SW 1271 (cell line): ENCODE results near the gene MARCO.

Experiments
- DNase-seq, 2 experiments: peaks; one replicate each; lab custom pipeline; 2025; lab: John Stamatoyannopoulos, UW

The MARCO gene, protein sequence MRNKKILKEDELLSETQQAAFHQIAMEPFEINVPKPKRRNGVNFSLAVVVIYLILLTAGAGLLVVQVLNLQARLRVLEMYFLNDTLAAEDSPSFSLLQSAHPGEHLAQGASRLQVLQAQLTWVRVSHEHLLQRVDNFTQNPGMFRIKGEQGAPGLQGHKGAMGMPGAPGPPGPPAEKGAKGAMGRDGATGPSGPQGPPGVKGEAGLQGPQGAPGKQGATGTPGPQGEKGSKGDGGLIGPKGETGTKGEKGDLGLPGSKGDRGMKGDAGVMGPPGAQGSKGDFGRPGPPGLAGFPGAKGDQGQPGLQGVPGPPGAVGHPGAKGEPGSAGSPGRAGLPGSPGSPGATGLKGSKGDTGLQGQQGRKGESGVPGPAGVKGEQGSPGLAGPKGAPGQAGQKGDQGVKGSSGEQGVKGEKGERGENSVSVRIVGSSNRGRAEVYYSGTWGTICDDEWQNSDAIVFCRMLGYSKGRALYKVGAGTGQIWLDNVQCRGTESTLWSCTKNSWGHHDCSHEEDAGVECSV

DNA sequence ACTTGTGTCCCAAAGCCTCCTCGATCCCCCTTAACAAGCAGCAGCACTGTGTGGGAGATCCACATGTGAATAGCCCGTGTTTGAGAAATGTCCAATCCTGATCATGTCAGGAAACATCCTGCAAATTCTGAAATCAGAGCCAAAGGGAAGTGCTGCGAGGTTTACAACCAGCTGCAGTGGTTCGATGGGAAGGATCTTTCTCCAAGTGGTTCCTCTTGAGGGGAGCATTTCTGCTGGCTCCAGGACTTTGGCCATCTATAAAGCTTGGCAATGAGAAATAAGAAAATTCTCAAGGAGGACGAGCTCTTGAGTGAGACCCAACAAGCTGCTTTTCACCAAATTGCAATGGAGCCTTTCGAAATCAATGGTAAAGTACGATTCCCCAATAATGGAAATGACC is at the start of gene MARCO:
TSS of gene MARCO (plus strand) at position 164 of the 400 bp plus-strand sequence. CDS start at position 271, 107 bp downstream.
- no peak for DNase-seq

DNA sequence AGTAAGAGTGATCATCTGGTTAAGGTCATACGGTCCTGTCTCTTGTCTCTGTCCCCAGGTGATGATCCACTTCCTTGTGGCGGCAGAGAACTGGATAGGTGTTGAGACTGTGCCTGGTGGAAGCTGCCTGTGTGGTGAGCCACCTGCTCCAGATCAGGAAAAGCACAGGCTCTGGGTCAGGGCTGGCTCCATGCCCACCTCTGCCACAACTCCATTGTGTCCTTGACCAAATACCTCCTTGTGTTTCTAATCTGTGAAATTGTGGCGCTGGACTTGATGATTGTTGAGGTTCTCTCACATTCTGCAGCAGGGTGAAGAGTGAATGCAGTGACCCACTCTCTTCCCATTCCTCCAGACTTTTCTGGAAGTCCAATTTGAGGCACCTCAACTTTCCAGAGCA is 48.9 kb upstream of the MARCO start:
- DNase-seq, result no peak

DNA sequence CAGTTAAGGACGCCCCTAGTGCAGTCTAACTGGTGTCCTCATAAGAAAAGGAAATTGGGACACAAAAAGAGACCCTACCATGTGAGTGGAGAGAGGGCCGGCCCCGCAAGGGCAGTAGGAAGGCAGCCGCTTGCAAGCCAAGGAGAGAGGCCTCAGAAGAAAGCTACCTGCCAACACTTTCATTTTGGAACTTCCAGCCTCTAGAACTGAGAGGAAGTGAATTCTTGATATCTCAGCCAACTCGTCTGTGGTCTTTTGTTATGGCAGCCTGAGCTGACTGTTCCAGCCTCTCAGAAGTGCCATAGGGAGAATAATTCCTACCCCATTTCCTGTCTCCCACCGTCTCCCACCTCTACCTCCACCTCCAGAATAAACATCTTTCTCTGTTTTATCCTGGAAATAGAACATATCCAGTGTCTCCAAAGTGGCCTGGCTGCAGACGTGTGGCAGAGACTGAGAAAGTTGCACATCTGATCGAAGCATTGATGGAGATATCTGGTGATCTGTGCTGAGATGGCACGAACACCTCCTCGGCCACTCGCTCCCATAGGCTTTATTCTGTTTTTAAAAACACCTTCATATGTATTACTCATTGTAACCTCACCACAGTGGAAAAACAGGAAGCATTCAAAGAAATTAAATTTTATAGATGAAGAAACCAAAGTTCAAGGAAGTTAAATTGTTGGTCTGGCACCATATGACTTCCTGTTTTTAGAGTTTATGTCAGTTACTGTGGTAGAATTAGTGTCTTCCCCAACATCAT is 39.5 kb upstream of the MARCO start:
- DNase-seq, result no peak

DNA sequence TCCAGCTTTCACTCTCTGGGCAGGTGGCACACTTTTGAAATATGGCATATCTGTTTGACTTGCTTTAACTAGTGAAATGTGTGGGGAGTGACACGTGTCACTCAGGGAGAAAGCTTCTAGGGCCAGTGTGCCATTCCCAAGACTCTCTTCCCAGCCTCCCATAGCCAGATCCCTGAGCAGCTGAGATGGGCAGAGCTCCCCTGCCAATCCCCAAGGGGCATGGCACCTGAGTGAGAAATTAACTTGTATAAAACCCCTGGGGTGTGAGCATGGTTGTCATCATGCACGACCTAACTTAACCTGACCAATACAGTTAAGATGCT is 39.0 kb upstream of the MARCO start:
- no peak for DNase-seq

DNA sequence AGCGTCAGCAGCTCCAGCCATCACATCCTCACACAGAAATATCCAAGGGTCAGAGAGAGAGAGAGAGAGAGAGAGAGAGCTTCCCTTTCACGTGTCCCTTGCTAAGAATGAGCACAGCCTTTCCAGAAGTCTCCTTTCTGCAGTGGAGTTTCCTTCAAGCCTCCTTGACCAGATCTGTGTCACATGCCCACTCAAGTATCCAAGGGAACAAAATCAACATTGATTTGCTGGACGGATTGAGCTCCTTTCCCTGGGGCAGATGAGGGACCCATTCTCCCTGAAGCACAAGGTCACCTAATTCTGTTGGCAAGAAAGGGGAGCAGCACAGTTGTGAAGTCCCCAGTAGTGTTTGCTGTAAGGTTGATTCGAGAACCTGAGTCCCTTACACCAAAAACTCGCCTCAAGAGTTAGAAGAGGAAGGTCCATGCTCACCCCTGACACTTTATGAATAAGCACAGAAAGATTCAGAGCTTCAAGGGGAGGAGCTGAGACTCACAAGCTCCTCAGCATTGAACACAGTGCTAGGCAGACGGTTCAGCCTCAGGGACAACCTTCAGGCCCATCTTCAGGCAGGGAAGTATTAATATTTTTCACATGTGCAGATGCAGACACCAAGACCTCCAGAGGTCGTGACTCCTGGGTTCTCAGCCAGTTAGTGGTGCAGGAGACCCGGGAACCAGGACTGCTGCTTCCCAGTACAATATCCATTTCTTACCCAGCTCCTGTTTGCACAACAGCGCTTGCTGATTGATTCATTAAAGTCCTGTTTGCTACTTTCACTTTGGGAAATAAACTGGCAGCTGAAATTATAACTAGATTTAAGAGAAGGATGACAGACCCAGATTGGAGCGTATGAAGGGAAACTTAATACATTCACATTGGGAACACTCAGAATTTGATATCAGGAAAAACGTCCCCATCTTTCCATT is 38.2 kb upstream of the MARCO start:
- no peak for DNase-seq

GRCh38 chr2:118905206-118905605 is 36.8 kb upstream of the MARCO start:
- DNase-seq, result no peak

- no peak for DNase-seq
Observed at GRCh38 chr2:118906186-118906585, 35.8 kb upstream of the MARCO start.

DNA sequence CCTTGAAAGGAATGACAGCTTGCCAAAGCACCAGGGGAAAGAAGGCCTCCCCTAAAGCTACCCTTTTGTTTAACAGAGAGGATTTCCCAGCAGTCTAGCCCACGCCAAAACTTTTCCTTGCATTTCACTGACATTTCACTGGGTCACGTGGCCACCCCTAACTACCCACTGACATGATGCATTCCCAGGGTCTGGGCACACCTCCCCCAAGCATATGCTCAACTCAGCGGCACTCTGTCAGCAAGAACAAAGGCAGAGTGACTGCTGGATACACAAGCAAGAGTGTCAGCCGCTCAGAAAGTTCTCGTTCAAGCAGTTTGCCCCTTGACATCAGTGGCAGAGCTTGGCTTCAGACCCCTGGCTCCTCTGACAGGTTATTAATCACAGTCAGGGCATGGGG is 34.2 kb upstream of the MARCO start:
- DNase-seq, result no peak

DNA sequence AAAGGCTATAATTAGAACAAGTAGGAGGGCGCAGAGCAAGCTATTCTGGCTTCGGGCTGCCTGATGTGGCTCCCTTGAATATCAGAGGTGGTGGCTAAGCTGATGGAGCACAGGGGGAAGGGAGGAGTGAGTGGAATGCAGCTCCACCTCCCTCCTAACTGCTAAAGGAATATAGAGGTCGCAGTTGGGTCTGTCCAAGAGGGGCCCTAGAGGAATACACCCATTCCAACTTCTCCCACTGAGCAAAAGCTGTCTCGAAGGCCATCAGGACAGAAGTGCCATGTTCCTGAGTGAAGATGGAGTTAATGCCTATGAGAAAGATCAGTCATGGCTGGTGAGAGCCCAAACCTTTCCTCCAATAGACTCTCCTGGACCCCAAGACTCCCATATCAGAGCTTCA is 32.8 kb upstream of the MARCO start:
- no peak for DNase-seq

DNA sequence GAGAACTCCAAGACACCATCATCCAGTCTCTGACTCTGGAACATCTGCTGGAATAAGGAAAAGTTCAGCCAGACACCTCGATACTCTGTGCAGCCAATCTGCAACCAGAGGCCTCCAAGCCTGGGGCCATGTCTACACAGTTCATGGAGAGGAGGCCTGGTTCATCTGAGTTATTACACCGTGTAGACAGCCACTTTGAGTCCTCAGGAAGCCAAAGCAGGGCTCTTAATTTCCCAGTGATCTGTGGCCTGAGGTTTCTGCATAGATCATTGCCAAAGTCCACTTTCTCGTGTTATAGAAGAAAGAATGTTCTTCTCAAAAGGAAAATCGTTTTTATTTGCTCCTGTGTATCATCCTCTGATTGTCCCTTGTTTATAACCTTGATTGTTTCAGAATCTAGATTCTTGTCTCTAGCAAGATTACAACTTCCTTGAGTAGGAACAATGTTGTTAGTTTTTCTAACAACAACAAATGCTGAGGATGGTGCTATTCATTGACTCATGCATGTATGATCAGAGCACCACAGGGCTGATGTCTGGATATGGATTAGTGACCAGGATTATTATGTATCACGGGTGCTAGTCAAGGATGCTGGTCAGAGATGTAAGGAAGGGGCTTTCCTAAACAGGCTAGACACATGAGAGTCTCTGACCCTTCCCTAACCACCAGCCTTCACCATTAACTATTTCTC is 30.7 kb upstream of the MARCO start:
- no peak for DNase-seq

DNA sequence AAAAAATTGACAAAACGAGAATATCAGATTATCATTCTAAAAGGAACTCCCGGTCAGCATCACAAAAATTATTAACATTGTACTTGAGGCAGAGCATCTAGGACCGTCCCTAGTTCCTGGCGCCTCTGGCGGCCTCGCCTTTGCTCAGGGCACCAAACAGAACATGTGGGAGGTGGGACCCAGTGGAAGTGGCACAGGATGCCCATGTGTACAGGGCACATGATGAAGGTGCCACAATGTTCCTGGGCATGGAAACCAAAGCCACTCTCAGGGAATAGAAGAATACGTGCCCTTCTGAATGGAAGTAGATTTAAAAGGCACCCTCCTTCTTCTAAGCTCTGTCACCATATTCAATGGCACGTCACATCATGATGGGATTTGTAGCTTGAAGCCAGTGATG is 30.1 kb upstream of the MARCO start:
- no peak for DNase-seq

DNA sequence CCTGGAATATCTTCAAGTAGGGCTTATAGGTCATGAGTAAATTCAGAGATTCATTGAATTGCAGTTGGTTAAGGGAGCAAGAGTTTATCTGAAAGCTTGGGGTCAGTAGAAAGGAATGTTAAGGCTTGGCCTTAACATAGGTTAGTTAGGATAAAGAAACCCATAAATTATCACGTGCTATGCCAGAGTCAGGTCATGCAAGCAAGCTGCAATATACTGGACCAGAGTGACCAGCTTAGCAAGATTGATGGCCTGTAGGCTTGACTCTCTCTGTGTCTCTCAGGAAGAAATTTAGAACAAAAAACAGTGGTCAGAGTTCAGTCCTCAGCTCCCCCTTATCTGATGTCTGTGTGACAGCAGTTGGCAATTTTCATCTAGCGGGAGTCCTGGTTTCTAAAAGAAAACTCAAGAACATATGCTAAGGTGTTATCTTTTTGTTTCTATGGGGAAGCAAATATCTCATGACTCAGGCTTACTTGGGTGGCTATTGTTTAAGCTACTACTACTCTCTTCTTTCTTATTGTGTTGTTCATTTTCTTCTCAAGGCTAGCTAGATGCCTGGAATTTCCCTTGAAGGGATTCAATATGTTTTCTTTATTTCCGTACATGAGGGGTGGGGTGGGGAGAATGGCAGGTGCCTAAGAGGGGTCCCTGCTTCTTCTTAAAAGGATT is 28.7 kb upstream of the MARCO start:
- DNase-seq, result no peak

DNA sequence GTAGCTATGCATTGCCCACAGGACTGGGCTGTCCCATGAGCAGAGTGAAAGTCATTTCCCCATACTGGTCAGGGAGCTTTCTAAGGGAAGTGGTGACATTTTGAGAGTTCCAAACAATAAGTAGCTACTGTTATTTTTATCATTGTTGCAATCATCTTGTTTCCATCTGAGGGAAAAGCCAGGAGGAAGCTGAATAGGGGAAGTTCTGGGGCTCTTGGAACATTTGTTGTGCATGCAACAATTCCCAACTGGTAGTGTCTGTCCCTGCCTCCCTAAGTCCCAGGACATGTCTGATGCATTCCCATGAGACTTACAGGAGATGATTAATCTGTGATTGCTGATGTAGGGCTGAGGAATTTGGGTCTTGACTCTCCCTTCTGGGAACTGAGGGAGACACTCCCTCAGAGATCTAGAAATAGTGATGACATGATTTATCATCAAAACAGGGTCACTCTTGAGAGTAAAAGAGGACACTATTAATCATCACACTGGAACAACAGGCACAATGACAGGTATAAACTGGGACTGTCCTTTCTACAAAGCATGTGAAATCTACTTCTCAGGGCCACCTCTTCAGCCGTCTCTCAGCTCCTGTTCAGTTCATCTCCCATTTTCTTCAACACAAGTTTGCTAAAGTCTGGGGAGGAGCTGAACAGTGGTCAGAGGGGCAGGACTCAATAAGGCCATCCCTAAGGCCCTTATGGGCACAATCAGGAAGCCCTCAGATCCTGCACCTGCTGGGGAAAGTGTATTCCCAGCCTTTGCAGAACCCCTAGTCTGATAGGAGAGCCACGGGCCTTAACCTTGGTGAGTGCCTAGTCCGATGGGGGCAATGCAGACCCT is 28.0 kb upstream of the MARCO start:
- DNase-seq, result no peak

- DNase-seq, result no peak
Observed at GRCh38 chr2:118914721-118915453, 27.1 kb upstream of the MARCO start.

- no peak for DNase-seq
Observed at GRCh38 chr2:118918017-118918416, 24.0 kb upstream of the MARCO start.

GRCh38 chr2:118921646-118922045 is 20.3 kb upstream of the MARCO start:
- DNase-seq, result no peak

GRCh38 chr2:118922254-118922653 is 19.7 kb upstream of the MARCO start:
- DNase-seq, result no peak

- DNase-seq, result no peak
Observed at GRCh38 chr2:118923371-118923770, 18.6 kb upstream of the MARCO start.

- no peak for DNase-seq
Observed at GRCh38 chr2:118925476-118925875, 16.5 kb upstream of the MARCO start.
